Astrocyte (in vitro differentiated cells and primary cell): Measurements from ENCODE around the gene PIM3. TPM values are rescaled to one million over a fixed set of nuclear protein-coding genes. Genes with fewer than 3 reads are reported as not detected.
A peak's percentile ranks its signal among the peaks of the same experiment; 100 is the strongest.

Experiments used
- DNase-seq: peaks from one replicate; pipeline ENCODE4 v3.0.0-alpha.2; 2010; ENCODE audit warnings: low read depth
- FAIRE-seq: peaks from 2 replicates; lab custom pipeline; 2011; peaks lifted over from hg19 to GRCh38; lab: Jason Lieb, UNC
- H2AFZ ChIP-seq: 2 replicates; pipeline ENCODE4 v1.6.0; 2012; ENCODE audit warnings: low read depth, low read length, inconsistent platforms
- H3K27ac ChIP-seq: 2 replicates; pipeline ENCODE4 v1.5.1; 2011; ENCODE audit warnings: low read depth, low read length, inconsistent platforms
- H3K27me3 ChIP-seq: 2 replicates; pipeline ENCODE4 v1.6.0; 2011; ENCODE audit warnings: low read length, inconsistent platforms; ENCODE audit not compliant: insufficient read depth
- H3K36me3 ChIP-seq: 2 replicates; pipeline ENCODE4 v1.5.1; 2011; ENCODE audit warnings: low read length, inconsistent platforms; ENCODE audit not compliant: insufficient read depth
- H3K4me1 ChIP-seq: 2 replicates; pipeline ENCODE4 v1.5.1; 2011; ENCODE audit warnings: low read length, inconsistent platforms; ENCODE audit not compliant: insufficient read depth
- H3K4me2 ChIP-seq: 2 replicates; pipeline ENCODE4 v1.6.0; 2012; ENCODE audit warnings: low read length, inconsistent platforms
- H3K4me3 ChIP-seq: 2 replicates; pipeline ENCODE4 v1.5.1; 2011; ENCODE audit warnings: low read depth, mild to moderate bottlenecking, low read length, inconsistent platforms; ENCODE audit not compliant: insufficient read depth
- H3K79me2 ChIP-seq: 2 replicates; pipeline ENCODE4 v1.6.0; 2012; ENCODE audit warnings: mild to moderate bottlenecking, low read length, inconsistent platforms; ENCODE audit not compliant: insufficient read depth
- H3K9ac ChIP-seq: 2 replicates; pipeline ENCODE4 v1.6.0; 2012; ENCODE audit warnings: mild to moderate bottlenecking, low read length, inconsistent platforms
- H3K9me3 ChIP-seq: 2 replicates; pipeline ENCODE4 v1.5.1; 2012; ENCODE audit warnings: low read depth, mild to moderate bottlenecking, low read length, inconsistent platforms; ENCODE audit not compliant: insufficient read depth
- H4K20me1 ChIP-seq: 2 replicates; pipeline ENCODE4 v1.6.0; 2012; ENCODE audit warnings: low read length, inconsistent platforms; ENCODE audit not compliant: insufficient read depth
- H3K27ac Mint-ChIP-seq: one replicate; pipeline ENCODE4 v1.8.0; 2021; ENCODE audit warnings: mild to moderate bottlenecking, mixed read lengths; ENCODE audit not compliant: unreplicated experiment
- H3K27me3 Mint-ChIP-seq: one replicate; pipeline ENCODE4 v1.8.0; 2021; ENCODE audit warnings: low read depth, mixed read lengths; ENCODE audit not compliant: unreplicated experiment
- H3K36me3 Mint-ChIP-seq: one replicate; pipeline ENCODE4 v1.8.0; 2021; ENCODE audit warnings: low read depth, mixed read lengths; ENCODE audit not compliant: unreplicated experiment
- H3K4me1 Mint-ChIP-seq: one replicate; pipeline ENCODE4 v1.8.0; 2021; ENCODE audit warnings: low read depth, mixed read lengths; ENCODE audit not compliant: unreplicated experiment
- H3K4me3 Mint-ChIP-seq: one replicate; pipeline ENCODE4 v1.8.0; 2021; ENCODE audit warnings: mild to moderate bottlenecking, moderate library complexity, mixed read lengths; ENCODE audit not compliant: unreplicated experiment
- H3K9me3 Mint-ChIP-seq: one replicate; pipeline ENCODE4 v1.8.0; 2021; ENCODE audit warnings: mild to moderate bottlenecking, mixed read lengths; ENCODE audit not compliant: unreplicated experiment
- EZH2 ChIP-seq: IDR thresholded peaks from 2 replicates; pipeline ENCODE4 v1.6.1; 2012; ENCODE audit warnings: mild to moderate bottlenecking, low read length, inconsistent platforms; ENCODE audit not compliant: insufficient read depth
- total RNA-seq: library from RNA; stranded (reverse); gene quantifications from 2 replicates; pipeline ENCODE4 v1.2.1, GENCODE V29; 2021
- TF ChIP-seq, protein P1 (sequence below): IDR thresholded peaks from 2 replicates; pipeline ENCODE4 v1.5.1; 2011; ENCODE audit warnings: low read depth, mild to moderate bottlenecking, inconsistent platforms, low read length, moderate library complexity; ENCODE audit not compliant: insufficient read depth

PIM3 gene
- total RNA-seq, 1 donor from 2014 or later = 15.5 TPM

DNA sequence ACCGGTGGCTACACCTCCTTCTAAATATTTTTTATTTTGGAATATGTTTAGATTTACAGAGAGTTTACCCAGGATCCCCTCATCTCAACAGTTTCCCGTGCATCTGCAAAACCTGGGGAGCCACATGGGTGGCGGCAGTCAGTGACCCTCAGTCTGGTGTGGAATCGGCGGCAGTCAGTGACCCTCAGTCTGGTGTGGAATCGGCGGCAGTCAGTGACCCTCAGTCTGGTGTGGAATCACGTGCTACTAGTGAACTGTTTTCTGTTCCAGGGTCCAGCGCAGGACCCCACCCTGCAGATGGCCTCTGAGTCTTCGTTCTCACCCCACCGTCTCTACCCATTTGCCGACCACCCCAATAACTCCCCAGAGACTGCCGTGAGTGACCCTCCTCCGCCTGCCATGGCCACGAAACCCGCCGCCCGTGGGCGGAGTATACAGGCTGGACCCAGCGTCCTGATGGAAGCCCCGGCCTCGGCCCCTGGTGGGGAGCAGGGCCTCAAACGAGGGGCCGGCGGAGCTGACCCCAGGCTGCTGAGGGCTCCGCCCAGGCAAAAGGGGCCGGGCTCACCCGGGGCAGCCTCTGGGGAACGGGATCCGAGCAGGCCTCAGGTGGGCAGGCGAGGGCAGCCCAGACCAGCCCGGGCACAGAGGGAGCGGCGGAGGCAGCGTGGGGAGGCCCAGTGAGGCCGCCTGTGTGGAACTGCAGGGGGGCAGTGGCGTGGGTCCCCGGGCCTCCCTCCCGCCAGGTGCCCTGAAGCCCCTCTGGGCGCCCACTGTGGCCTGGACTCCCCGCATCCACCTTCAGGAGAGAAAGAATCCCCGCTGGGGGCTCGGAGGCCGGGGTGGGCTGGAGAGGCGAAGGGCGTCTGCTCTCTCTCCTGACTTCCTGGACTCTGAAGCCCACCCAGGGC, 49.4 kb downstream of the PIM3 start:
- Histone ChIP-seq H3K27me3 (peaks cover 43% of the 10 kb centered on the region), H2AFZ (no peak overlapping the region), H3K9me3 (no peaks in the 10 kb centered on the region), H3K9ac (no peak overlapping the region), H3K4me3 (no peak overlapping the region), H4K20me1 (no peaks in the 10 kb centered on the region), H3K36me3 (no peaks in the 10 kb centered on the region), H3K4me2 (no peak overlapping the region), H3K79me2 (no peaks in the 10 kb centered on the region), H3K27ac (no peak overlapping the region), H3K4me1 (no peaks in the 10 kb centered on the region)
- TF ChIP-seq, protein P1, sequence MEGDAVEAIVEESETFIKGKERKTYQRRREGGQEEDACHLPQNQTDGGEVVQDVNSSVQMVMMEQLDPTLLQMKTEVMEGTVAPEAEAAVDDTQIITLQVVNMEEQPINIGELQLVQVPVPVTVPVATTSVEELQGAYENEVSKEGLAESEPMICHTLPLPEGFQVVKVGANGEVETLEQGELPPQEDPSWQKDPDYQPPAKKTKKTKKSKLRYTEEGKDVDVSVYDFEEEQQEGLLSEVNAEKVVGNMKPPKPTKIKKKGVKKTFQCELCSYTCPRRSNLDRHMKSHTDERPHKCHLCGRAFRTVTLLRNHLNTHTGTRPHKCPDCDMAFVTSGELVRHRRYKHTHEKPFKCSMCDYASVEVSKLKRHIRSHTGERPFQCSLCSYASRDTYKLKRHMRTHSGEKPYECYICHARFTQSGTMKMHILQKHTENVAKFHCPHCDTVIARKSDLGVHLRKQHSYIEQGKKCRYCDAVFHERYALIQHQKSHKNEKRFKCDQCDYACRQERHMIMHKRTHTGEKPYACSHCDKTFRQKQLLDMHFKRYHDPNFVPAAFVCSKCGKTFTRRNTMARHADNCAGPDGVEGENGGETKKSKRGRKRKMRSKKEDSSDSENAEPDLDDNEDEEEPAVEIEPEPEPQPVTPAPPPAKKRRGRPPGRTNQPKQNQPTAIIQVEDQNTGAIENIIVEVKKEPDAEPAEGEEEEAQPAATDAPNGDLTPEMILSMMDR = no peak
- peak; percentile 40 for TF ChIP-seq EZH2
- DNase-seq (no peak), FAIRE-seq (no peak)
- Mint-ChIP-seq H3K9me3 (peaks cover 2% of the 10 kb centered on the region), H3K27me3 (peaks cover 35% of the 10 kb centered on the region), H3K27ac (no peak overlapping the region), H3K4me3 (no peak overlapping the region), H3K36me3 (no peaks in the 10 kb centered on the region), H3K4me1 (no peaks in the 10 kb centered on the region)

DNA sequence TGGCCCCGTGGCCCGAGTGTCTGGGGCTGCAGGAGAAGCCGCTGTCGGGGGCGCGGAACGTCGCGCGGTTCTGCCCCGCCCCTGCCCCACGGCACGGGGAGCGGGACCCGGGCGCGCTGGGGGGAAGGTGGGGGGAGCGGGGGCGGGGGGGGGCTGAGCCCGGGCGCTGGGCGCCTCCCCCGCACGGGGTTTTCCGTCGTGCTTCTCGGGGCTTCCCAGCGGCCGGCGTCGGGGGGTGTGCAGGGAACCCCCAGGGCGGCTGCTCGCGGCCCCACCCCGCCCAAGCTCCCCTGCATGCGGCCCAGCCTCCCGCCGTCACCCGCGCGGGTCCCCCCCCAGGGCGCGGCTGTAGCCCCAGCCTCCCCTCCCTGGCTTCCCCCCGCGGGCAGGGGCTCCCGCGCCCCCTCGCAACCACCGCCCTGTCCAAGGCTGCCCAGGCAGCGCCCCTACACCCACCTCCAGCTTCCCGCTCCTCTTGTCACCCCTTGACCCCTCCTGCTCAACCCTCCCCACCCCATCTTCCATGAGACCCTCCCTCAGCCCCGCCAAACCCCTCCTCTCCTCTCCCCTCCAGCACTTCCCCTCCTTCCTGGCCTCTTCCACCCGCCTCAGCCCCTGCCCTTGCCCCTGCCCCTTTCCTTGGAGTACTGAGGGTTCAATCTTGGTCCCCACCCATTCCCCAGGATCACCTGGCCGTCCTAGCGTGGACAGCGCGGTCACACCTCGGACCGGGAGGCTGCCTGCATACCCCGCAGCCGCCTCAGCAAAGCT, 50.3 kb downstream of the PIM3 start:
- no peaks in the 10 kb centered on the region for H3K36me3 ChIP-seq
- H3K27ac Mint-ChIP-seq = no peak overlapping the region
- H3K9ac ChIP-seq = no peak overlapping the region
- H3K9me3 Mint-ChIP-seq = peaks cover 2% of the 10 kb centered on the region
- no peaks in the 10 kb centered on the region for H4K20me1 ChIP-seq
- peaks cover 41% of the 10 kb centered on the region for H3K27me3 ChIP-seq
- H2AFZ ChIP-seq = no peak overlapping the region
- H3K27ac ChIP-seq = no peak overlapping the region
- no peak overlapping the region for H3K4me3 ChIP-seq
- no peak for FAIRE-seq
- H3K4me3 Mint-ChIP-seq = no peak overlapping the region
- H3K9me3 ChIP-seq = no peaks in the 10 kb centered on the region
- no peak for DNase-seq
- peak; percentile 46 for TF ChIP-seq EZH2
- TF ChIP-seq, protein P1 = no peak
- no peak overlapping the region for H3K4me2 ChIP-seq
- no peaks in the 10 kb centered on the region for H3K4me1 Mint-ChIP-seq
- no peaks in the 10 kb centered on the region for H3K36me3 Mint-ChIP-seq
- H3K27me3 Mint-ChIP-seq = peaks cover 31% of the 10 kb centered on the region
- H3K79me2 ChIP-seq = no peaks in the 10 kb centered on the region
- H3K4me1 ChIP-seq = no peaks in the 10 kb centered on the region
